ENCODE results near the gene PHGDH.
"Not testable (repeated sequence)": the region's sequence is repeated elsewhere in the genome, so short reads cannot be mapped to it uniquely, and the experiment has no call there.

The PHGDH gene

DNA sequence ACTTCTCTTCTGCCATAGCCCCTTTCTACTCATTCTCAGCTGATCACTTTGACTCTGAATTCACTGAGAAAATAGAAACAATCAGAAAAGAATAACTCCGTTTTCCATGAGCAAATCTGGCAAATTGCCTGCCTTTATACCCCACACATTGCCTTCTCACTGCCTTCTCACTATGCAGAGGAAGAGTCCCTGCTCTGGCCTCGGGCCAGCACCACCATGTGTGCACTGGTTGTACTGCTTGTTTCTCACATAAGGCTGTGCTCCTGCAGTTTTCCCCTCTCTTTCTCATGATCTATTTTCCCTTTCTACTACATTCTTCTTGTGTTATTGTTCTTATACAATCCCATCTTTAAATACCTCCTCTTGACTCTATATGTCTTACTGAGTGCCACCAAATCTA is 59.3 kb downstream of the PHGDH start:
- DNase-seq = peak; percentile 5

DNA sequence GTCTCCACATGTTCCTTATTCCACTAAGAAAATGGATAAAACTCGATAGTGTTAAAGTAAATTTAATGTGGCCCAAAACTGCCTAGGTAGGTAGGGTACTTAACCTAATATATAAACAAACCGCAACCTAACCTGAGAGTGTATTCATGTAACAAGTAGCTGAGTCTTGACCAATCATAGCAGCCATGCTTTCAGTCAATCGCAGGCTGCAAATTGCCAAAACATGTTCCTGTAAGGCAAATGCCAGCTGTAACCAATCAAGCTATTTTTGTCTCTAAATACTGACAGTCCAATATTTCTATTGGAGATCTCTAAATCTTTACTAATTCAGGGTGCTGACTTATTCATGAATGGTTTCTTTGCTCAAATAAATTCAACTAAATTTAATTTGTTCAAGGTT is 60.0 kb downstream of the PHGDH start:
- DNase-seq = no peak

DNA sequence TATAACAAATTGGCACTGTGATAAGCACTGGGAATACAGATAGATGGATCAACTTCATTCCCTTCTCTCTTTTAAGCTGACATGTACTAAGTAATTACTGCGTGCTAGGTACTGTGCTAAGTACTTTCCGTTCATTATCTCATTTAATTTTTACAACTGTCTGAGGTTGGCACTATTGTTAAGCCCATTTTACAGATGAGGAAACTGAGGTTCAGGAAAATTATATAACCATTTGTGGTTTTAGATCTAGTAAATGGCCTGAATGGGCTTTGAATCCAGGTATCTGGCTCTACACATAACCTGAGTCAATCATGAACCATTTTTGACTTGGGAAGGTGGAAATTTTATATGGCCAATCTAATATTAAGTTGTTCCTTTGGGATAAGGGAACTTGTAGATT is 60.6 kb downstream of the PHGDH start:
- DNase-seq = no peak

DNA sequence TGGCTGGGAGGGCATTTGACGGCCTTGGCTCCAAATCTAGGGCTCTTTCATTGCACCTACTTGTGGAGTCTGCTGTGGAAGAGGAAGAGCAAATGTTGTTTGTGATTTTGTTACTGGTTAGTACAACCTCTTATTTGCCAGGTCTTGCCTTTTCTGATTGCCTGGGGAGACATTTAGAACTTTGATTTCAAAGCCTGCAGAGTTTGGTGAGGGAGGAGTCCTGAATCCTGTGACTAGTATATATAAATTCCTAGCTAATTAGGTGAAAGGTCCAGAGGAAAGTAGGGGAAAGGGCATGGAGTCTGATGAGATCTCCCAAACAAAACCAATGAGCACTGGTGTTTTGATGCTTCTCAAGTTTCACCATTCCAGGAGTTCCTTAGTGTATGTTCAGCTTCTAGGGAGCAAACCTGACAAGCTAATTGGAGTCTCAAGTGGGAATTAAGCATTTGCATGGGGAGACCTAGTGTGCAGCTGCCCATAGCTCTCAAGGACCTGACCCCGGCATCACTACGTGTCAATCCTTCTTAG is 62.0 kb downstream of the PHGDH start:
- DNase-seq = no peak

DNA sequence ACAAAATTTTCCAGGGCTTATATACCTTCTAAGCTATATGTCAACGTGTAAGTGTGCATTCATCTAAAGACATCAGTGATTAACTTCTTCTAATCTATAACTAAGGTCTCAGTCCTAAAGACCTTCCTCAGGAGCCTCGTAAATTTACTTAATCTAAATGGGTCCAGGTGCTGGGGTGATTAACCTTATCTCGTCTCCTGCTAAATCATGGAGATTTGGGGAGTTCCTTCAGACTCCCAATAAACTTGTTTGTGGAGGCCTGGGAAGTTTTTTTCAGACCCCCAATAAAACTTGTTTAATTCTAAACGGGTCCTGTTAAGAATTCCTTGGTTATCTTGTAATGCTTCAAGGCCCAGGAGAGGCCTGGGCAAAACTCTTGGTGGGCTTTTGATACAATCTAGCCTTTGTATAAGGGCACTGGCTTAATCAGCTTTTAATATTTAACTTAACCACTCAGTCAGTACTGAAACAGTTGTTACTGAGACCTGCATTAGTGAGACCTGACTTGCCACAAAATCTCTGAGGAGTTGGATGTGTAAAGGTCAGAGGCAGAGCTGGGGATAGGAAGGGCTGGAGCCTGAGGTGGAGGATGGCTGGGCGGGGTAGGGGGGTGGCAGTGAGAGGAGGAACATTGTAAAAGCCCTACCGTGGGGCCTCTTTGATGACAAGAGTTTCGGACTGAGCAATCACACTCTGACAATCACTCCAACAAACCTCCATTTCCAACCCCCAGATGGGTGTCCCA is 63.2 kb downstream of the PHGDH start:
- DNase-seq = no peak

DNA sequence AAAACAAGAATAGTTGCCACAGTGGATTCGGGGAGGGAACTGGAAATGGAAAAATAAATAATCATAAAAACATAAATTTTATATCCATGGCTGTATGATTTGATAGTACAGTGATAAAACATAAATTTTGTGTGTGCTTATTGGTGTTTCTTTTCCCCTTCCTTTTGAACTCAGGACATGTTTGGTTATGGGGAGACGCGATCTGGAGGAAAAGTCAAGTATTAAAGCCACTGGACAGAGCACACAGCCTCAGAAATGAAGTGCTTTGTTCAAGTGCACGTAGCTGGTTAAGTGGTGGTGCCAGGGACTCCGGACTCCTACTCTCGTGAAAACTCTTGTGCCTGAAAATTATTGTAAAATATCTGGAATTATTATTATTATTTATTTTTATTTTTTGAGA is 66.6 kb downstream of the PHGDH start:
- DNase-seq = no peak

DNA sequence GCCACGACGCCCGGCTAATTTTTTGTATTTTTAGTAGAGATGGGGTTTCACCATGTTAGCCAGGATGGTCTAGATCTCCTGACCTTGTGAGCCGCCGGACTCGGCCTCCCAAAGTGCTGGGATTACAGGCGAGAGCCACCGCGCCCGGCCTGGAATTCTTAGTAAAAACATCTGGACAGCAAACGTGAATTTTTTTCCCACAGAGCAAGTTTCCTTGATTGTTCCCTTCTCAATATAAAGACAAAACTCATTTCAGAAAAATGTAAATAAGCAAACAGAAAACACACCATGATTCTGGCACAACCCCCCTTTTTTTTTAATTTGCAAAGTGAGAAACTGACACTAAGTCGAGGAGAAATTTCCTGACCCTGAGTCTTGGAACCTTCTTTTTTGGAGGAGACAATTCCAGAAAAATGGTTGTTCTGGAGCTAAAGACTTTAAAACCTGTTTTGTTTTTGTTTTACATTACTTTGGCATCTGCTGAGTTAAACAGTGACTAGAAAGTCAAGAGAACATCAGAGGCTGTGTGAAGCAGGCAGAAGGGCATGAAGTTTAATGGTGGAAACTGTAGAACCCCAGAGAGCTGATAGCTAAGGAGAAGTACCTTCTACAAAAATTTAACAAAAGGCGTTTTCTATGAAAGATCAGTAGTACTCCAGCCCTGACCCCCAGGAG is 67.3 kb downstream of the PHGDH start:
- no peak for DNase-seq

DNA sequence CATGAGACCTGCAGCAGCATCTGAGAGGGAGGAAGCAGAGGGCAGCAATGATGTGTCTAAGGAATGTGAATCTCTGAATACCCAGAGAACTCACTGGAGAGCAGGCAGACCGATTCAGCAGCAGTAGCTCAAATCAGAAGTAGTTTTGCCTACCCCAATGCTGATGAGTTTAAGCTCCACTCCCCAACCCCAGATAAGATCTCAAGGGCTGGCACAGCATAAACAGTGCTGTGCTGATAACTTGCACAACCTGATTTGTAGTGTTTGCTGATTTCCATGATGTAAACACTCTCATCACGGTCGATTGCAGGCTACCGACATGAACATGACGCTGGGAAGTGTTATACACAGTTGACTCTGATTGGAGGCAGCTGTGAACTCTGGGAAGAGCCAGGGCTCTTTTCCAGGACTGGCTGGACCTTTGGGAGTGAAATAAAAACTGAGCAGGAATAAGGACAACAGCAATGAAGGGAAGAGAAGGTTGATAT is 68.2 kb downstream of the PHGDH start:
- peak; percentile 25 for DNase-seq

DNA sequence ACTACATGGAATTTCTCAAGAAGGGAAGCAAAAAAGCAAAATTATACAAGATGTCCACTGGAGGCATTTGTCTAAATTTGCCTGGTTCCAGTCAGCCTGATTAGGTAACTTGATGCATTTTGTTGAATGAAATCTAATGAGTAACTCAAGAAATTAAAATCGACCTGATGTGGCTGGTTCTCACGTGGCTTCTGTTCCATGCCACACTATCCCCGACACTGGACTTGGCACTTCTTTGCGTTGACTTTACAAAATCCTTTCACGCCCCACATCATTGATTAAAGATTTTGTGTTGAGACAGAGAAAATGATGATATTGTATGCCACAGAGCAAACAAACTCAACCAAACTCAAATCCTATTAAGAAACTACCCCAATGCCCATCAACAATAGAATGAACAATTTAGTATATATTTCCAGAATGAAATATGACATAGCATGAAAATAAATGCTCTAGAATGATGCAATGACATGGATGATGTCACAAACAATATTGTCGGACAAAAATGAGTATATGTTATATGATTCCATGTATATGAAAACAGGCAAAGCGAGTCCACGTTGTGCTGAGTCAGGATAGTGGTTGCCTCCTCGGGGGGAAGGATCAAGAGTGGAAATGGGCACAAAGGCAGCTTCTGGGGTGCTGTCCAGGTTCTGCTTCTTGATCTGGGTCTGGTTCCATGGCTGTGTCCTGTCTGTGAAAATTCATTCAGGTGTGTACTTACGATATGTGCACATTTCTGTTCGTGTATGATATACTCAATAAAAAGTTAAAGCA is 69.9 kb downstream of the PHGDH start:
- no peak for DNase-seq

DNA sequence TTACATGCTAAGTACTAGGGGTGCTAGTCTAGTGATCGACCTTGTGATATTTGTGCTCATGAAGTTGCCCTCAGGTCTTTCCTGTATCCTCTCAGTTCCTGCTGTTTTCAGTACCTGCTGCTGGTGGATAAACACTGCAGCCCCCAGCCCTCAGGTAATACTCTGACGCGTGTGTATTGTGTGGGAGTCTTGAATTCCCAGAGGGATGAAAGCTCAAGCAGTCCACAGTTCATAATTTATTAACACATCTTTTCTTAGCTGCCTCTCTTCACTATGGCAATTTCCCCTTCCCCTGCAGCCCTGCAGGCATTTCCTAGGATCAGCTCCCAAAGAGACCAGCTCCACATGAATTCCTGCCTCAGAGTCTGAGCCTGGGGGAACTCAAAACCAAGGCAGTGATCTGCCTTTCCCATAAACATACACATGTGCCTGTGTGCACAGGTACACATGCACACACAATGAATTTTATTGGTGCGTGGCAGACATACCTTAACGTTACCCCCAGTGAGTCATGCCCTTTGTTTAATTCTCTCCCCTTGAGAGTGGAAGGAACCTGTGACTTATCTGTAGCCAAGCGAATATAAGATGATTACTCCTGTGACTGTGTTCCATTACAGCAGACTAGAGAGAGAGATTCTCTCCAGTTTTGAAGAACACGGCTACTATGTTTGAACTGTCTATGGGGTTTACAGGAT is 71.0 kb downstream of the PHGDH start:
- no peak for DNase-seq

DNA sequence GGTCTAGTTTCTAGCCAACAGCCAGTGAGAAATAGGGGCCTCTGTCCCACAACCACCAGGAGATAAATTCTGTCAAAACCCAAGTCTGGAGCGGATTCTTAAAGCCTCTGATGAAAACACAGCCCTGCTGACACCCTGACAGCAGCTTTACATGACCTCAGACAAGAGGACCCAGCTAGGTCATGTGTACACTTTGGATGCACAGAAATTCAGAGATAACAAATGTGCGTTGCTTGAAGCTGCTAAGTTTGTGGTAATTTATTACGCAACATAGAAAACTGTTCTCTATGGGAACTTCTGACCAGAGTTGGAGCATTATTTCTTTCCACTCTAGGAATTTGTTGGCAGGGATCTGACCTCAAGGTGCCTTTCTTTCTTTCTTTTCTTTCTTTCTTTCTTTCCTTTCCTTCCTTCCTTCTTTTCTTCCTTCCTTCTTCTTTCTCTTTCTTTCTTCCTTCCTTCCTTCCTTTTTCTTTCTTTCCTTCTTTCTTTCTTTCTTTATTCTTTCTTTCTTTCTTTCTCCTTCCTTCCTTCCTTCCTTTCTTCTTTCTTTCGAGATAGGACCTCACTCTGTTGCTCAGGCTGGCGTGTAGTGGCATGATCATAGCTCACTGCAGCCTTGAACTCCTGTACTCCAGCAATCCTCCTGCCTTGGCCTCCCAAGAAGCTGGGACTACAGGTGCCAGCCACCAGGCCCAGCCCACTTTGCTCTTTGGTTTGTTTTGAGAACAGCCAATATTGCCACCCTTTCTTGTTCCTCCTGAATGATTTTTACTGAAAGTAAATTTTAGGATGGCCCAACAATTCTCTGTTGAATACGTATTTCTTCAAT is 71.8 kb downstream of the PHGDH start:
- no peak for DNase-seq

DNA sequence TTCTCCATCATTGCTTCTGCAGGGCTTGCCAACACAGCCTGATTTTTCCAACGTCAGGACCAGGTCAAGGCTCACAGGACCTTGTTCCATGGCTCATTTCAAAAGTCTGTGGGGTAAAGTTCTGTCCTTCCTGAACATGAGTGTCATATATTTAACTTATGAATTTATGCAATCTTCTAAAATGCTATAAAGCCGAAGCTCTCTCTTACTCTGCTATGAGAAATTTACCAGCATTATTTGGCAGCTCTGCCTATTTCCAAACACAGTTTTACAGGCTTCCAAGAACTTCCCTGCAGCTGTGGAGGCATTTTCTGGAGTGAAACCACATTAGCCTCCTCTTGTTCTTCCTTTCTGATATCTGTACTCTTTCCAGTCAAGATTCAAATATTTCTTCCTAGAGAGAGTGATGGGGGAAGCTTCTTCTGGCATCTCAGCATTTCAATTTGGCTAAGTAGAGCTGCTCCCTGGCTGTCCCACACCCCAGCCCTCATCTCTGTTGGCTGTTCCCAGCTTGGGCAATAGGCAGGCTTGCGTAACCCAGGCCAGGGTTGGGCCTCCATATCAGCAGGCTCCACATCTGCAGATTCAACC is 72.6 kb downstream of the PHGDH start:
- DNase-seq = no peak

DNA sequence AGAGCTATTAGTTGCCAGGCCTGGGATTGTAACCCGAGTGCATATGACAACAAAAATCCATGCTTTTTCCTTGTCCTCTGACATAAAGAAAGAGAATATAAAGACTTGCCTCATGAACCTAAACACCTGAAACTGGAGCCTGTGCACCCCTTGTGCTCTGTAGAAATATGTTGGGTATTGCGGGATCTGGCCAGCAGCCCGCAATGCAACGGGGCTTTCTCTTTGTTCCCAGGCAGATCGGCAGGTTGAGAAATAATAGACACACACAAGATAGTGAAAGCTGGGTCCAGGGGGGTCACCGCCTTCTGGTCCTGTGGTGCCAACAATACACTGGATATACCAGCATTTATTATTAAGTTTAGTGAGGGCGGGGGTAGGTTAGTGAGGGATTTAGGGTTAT is 74.3 kb downstream of the PHGDH start:
- DNase-seq = not testable (repeated sequence)

DNA sequence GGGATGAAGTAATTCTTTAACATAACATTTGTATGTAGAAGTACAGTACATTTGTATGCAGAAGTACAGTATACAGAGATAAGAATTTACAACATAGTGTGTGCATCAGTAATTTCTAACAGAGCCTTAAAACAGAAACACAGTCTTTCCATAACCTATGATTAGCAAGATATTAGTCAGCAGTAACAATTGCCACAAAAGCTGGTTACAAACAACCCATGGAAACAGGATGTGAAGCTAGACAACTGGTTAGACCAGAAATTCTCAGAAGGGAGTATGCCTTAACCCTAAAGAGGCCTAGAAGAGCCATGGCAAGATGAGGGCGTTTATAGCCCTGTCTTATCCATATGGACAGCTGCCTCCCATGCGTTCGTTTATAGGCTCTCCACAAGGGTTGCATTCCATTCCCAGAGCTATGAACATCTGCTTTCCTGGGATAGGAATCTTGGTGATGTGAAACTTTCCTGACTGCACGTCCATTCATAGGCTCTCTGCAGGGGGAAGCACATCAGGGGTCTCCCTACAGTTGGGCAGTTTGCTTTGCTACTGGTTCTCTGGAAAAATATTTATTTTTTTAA is 74.8 kb downstream of the PHGDH start:
- DNase-seq = not testable (repeated sequence)

DNA sequence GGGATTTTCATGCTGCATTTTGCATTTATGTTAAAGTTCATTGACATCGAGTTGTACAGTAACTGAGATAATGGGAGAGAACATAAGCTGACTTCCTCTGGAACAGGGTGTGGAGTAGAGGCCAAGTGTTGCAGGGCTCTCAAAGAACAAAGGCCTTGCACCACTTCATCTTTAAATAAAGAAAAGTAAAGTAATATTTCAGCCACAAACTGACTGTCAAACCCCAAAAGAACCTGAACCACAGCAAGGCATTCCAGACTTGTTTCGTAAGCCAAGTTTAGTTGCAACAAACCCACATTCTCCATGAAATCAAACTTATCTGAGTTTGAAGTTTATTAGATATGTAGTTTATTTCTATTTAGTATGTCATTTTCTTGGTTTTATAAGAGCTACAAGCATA is 76.0 kb downstream of the PHGDH start:
- no peak for DNase-seq

DNA sequence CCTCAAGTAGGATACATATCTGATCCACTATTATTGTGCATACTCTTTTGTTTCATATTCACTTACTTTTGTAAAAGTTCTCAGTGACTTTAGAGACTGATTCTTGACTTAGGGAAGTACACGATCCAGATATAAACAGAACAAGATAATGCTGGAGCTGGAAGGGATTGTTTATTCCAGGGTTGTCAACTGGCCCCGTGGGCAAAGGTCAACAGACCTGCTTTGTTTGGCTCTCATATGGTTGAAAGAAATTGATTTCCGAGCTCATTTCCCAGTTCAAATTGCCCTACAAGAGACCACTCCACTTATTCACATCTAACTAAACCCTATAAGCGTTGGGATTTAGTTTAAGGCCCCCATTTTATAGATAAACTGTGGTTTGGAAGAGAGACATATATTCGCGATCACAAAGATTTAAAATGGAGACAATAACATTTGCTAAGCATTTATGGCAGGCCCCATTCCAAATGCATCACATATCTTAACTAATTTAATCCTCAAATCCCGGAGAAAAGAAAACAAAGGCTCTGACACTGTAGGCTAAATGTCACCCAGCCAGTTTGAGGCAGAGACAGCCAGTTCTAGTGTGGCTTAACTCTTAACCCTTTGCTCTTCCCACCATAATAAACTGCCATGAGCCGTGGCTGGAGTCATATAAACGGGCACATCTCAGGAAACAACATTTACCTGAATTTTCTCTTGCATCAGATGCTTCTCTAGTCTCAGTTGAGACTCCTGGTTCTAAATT is 78.9 kb downstream of the PHGDH start:
- DNase-seq = no peak

DNA sequence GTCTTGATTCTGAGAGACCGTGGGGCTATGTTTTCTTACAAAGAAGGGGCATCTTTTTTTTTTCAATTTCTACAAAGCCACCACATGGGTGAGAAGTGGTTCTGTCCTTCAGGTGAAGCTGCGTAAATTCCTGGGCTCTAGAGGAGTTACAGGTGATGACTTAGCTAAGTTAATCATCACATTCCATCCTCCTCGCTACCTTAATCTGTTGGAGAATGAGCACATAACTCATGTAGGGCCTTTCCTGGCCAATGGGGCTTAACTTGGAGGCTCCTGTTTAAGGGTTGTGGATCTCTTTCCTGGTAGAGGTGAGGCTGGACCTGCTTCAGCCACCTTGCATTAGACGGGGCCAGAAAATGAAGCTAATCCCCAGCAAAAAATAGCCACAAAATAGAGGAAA is 79.6 kb downstream of the PHGDH start:
- no peak for DNase-seq

All from SHP77 treated with DMSO at 0.1 percent for 48 hours (cell line).